H1 (cell line): ENCODE results near the gene SLC34A1. TPM values are rescaled to one million over a fixed set of nuclear protein-coding genes. Genes with fewer than 3 reads are reported as not detected.

ENCODE experiments used
- KDM4A ChIP-seq: IDR thresholded peaks from one replicate; pipeline ENCODE4 v1.7.1; 2012; ENCODE audit warnings: low read depth, mild to moderate bottlenecking, moderate library complexity, low read length, inconsistent platforms; ENCODE audit not compliant: severe bottlenecking
- KDM5A ChIP-seq: fragments of 200-600 bp; IDR thresholded peaks from 2 replicates; pipeline ENCODE4 v1.7.1; 2012; ENCODE audit warnings: mild to moderate bottlenecking, low read length, inconsistent platforms, mixed read lengths
- NRF1 ChIP-seq: IDR thresholded peaks from 2 replicates; pipeline ENCODE4 v1.6.1; 2011; ENCODE audit warnings: mild to moderate bottlenecking, low read depth, low read length, improper control_type of control experiment
- PHF8 ChIP-seq: fragments of 200-600 bp; sonication (generic); conservative IDR thresholded peaks from 2 replicates; pipeline ENCODE4 v1.7.1; 2012; ENCODE audit warnings: low read depth, mild to moderate bottlenecking, inconsistent platforms, low read length, moderate library complexity
- RAD21 ChIP-seq, 2 experiments: IDR thresholded peaks in 1 of 2; conservative IDR thresholded peaks in 1 of 2; 2 replicates each; pipeline ENCODE4 v1.6.1; 2011; ENCODE audit warnings: low read depth in 2 of 2, low read length in 2 of 2, improper control_type of control experiment in 1 of 2, inconsistent platforms in 1 of 2, mild to moderate bottlenecking in 1 of 2, moderate library complexity in 1 of 2
- RNF2 ChIP-seq: fragments of 200-900, 300-1000 bp; sonication (generic); IDR thresholded peaks from 2 replicates; pipeline ENCODE4 v1.7.1; 2016; ENCODE audit warnings: borderline replicate concordance, low read depth, mild to moderate bottlenecking, antibody characterized with exemption, low read length; ENCODE audit not compliant: poor library complexity, severe bottlenecking; ENCODE audit errors: missing control alignments
- SP1 ChIP-seq: IDR thresholded peaks from 2 replicates; pipeline ENCODE4 v1.6.1; 2011; ENCODE audit warnings: low read depth, low read length
- polyA plus RNA-seq, 7 experiments: library from polyadenylated mRNA; depleted of rRNA in 3 of 7; stranded (reverse) in 5 of 7; unstranded in 2 of 7; fragments of >200 nt in 5 of 7; fragments of 200-250 nt in 2 of 7; gene quantifications; 1 replicate in 5 of 7; 2 replicates in 1 of 7; 4 replicates in 1 of 7; pipeline versions ENCODE4 v1.2.1 to v1.2.3, GENCODE V29; 2011 to 2013; ENCODE audit warnings: missing spikeins in 2 of 7, mixed read lengths in 2 of 7
- total RNA-seq: library from RNA; stranded (reverse); fragmentation: NEBNext Ultra II Directional; extraction: Animal tissue kit (Norgen Biotek cat#: 25700); gene quantifications from 2 replicates; pipeline ENCODE4 v1.2.1, GENCODE V29; 2021

Gene SLC34A1
- total and polyA plus RNA-seq, 2 of the 8 experiments (the other 6 are each of a cell fraction or from before 2014, with no cell fraction given), result not detected

GRCh38 chr5:177371120-177372033 is 12.9 kb upstream of the SLC34A1 start (continued):
- TF ChIP-seq PHF8 (0 out of 2 replicates have a peak, but pooled peaks have one; percentile 21), KDM4A (peak; percentile 36), RNF2 (no peak), KDM5A (no peak), RAD21 (IDR thresholded peaks at IDR 0.05 in 1 of 2, conservative IDR thresholded peaks at IDR 0.05 in 1 of 2; ENCODE audit: low read depth in 2 of 2, low read length in 2 of 2) (no peak), SP1 (no peak), NRF1 (no peak)
- TF ChIP-seq, all 59 proteins: peak for 4
